Neural progenitor cell (in vitro differentiated cells): Measurements from ENCODE around the gene CDKL4.

Source experiments
- CTCF ChIP-seq: fragments of 200-600 bp; sonication (generic); IDR thresholded peaks from 2 replicates; pipeline ENCODE4 v1.5.1; 2017; ENCODE audit warnings: antibody characterized with exemption, mild to moderate bottlenecking
- EZH2 ChIP-seq: fragments of 200-600 bp; sonication (generic); IDR thresholded peaks from 2 replicates; pipeline ENCODE4 v1.6.1; 2017; ENCODE audit warnings: antibody characterized with exemption, mild to moderate bottlenecking, moderate library complexity

- TF ChIP-seq CTCF (no peak), EZH2 (no peak)
These were observed 27.2 kb downstream of the CDKL4 start for GRCh38 chr2:39216346-39217191.
